NCI-H345 (cell line): ENCODE measurements around the gene SULT1C4.
"Not testable (repeated sequence)": the region's sequence is repeated elsewhere in the genome, so short reads cannot be mapped to it uniquely, and the experiment has no call there.

Source experiments
- DNase-seq: peaks from one replicate; lab custom pipeline; 2025; lab: John Stamatoyannopoulos, UW

The SULT1C4 gene

DNA sequence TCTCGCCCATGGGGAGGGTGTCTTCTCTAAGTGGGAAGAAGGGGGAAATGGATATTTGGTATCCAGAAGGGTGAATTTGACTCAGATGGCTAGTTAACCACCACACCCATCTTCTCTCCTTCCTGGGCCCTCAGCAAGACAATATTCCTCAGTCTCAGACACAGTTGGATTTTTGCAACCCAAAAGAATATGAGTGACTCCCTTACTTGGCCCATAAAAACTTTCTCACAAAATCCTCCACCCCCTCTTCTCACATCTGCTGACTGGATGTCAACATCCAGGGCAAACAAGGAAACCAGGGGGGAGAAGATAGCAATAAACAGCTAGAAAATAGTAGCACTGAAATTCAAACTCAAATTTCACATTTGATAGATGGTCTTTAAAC, 35.9 kb downstream of the SULT1C4 start:
- no peak for DNase-seq

DNA sequence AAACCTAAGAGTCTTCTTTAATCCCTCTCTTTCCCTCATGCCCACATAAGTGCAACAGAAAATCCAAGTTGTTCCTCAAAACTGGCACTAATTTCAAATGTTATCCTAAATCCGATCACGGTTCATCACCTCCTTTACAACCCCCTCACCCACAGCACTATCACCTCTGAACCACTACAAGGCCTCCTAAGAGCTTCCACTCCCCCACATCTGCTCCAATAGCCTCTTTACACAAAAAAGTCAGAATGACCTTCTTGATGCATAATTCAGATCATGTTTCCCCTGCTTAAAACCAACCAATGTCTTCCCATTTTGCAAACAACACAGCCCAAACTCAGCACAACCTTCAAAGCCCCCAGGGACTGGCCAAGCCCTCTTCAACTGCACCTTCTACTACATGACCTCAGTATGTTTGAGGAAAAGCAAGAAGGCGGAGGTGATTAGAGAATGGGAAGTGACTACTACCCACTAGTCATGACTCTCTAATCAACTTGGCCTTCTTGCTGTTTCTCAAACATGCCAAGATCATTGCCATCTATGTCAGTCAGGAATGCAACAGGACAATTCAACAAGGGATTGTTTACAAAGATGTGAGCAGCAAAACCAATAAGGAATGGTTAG, 36.6 kb downstream of the SULT1C4 start:
- no peak for DNase-seq

DNA sequence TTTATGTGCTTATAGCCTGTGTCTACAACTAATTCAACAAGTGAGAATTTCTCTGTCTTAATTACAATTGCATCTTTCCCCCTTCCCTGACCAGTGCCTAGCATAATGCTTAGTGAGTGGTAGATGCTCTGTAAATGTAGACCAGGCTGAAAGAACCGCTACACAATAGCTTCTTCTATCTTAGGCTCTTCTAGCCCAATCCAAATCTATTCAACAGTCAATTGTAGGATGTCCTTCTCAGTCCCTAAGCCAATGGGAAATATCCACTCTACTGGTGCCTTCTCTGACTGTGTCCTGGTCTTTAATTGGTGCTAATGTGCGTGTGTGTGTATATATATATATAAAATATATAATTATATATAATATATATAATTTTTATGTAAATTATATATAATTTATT, 37.2 kb downstream of the SULT1C4 start:
- no peak for DNase-seq

DNA sequence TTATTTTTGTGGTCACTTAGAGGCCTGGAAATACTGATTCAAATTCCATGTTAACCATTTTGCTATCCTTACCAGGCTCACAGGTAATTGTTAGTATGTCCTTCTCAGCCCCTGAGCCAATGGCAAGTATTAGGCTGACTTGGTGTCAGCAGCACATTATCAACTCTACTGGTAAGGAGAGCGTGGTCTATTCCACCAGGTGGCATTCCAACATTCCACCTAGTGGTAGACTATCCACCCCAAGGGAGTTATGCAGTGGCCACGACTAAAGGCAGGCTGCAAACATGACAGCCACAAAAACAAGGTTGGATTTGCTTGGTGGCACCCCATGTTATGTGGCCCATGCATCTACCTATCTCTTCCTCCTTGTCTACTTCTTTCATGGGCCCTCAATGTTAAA, 39.5 kb downstream of the SULT1C4 start:
- DNase-seq, result no peak

DNA sequence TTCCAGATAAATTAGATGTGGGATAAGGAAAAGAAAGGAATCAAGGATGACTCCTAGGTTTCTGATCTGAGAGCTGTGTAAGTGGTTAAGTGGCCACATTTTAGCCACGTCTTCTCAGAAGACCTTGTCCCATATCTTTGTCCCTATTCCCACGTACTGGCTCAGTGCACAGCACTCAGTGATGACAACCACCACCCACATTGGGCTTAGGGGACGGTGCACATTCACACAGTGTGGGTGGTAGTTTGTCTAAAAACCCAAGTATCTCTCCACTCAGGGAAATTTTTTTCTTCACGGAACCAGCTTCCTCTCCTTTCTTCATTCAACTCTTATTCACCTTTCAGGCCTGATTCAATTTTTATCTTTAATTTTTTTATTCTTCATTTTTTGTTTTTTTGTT, 40.7 kb downstream of the SULT1C4 start:
- DNase-seq, result no peak

DNA sequence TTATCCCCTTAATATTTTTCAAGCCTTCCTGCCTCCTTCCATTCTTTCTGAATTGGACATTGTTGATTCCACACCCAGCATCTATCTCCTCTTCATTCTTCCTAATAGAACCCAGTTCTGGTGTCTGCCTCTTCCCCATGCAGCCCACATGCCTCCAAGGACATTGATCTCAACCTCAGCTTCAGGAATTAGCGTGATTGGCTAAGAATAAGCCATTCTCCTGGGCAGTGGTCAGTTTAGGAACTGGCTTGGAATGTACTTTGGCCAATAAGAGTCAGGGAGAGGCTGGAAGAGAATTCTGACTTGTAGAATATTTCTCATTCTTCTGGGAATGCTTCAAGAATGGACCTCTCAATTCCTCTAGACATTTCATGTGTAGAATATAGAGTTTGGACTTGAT, 45.3 kb downstream of the SULT1C4 start:
- DNase-seq, result no peak

DNA sequence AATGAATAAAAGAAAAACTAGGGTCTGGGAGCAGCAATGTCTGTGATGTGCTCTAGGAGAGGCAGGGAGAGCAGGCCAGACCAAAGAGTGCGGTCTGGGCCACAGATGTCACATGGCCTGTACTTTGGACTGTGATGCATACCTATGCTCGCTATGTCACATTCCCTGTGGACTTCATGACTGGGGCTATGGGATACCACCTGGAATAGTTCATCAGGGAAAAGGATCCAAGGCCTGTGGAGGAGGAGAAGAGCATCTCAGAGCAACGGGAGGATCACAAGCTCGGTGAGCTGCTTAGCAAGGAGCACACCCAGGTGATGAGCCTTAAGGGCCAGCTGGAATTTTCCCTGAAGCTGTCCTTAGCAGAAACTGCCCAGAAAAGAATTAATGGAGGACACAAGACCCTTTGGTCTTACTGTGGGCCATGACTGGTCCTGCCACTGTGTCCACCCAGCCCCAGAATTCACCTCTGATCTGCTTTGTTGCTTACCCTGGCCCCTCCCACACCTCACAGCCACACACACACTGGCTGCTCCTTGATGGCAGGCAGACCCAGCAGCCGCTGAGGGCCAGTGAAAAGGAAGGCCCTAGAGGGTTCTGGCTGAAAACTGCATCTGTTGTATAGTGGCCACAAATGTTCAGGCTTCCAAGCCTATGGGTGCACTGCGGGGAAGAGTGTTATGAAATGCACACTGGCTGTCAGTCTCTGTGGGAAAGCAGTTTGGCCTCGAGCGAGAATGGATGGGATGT, 45.9 kb downstream of the SULT1C4 start:
- DNase-seq, result no peak

DNA sequence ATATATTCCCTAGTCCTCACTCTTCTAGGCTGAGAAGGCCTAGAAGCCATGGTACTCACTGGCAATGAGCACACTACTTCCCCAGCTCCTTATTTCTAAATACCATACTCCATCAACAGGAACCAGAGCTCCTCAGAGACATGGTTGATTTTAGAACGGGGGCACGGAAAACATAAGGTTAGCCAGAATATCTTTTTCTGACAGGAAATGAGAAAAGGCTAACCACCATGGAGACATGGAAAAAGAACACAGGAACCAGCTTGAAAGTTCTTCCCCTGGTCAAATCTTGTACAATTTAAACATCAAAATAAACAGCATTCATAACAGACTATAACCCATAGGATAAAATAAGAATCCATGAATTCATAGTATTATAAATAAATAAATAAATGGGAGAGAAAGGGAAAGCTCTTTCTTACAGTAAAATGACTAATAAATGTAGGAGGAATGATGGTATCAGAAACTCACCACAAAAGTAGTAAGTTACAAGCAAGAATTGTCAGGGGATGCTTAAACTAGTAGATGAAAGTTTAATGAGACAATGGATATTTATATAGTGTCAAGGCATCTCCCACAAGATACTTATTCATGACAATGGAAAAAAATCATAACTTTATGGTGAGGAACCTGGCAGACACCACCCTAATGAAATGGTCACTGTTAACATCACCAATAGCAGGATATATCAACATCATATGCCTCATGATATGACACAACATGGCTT, 50.7 kb downstream of the SULT1C4 start:
- no peak for DNase-seq

DNA sequence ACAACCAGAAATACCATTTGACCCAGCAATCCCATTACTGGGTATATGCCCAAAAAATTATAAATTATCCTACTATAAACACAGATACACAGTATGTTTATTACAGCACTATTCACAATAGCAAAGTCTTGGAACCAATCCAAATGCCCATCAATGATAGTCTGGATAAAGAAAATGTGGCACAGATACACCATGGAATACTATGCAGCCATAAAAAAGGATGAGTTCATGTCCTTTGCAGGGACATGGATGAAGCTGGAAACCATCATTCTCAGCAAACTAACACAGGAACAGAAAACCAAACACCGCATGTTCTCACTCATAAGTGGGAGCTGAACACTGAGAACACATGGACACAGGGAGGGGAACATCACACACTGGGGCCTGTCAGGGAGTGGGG, 57.8 kb downstream of the SULT1C4 start:
- DNase-seq, result not testable (repeated sequence)

DNA sequence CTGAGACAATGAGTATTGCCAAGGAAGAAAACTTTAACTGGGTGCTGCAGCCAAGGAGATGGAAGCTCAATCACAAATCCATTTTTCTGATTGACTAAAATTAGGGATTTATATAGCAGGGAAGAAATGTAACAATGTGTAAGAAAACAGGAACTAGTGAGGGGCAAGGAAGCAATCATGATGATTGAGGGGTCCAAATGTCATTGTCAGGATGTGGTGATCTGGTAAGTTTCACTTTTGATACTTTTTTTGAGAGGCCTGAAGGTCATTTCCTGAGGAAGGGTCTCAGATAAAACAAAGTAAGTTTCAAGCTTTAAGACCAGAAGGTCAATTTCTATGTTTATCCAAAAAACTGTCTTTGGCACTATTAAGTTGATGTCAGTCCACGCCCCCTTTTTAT, 59.2 kb downstream of the SULT1C4 start:
- no peak for DNase-seq
